T-helper 2 cell treated with Interferon-gamma antibody and Interleukin-4, amounts not matched to agents 100 ng/mL and 5 ng/mL, for 36 hours (primary cell): ENCODE results near the gene OCRL. TPM values are rescaled to one million over a fixed set of nuclear protein-coding genes. Genes with fewer than 3 reads are reported as not detected.

Experiments
- intact Hi-C: fragments of 100-400 bp; cut with micrococcal nuclease; formaldehyde crosslinking; loops from one replicate; pipeline ENCODE4 v1.15.1; 2023
- total RNA-seq: library from RNA; stranded (reverse); gene quantifications from 2 replicates; pipeline ENCODE4 v1.2.3, GENCODE V29; 2022

The OCRL gene
- total RNA-seq, 1 donor from 2014 or later = 3.2 TPM

DNA sequence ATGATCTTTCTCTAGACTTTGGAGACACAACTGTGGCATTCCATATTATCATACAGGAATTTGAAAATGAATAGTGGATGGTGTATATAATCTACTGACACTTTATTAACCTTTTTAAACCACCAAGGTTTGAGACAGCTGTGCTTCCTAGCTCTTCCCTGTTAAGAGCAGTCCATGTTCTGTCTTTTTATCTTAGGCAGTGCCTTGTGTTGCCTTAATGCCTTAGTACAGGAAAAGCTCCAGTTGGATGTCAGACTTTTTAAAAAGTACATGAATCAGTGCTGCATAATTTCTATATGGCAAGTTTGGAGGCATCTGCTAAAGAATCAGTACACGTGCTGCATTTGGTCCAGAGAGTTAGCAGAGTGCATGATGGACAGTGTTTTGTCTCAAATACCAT, 45.1 kb downstream of the OCRL start:
- intact Hi-C loops = no loop called here

DNA sequence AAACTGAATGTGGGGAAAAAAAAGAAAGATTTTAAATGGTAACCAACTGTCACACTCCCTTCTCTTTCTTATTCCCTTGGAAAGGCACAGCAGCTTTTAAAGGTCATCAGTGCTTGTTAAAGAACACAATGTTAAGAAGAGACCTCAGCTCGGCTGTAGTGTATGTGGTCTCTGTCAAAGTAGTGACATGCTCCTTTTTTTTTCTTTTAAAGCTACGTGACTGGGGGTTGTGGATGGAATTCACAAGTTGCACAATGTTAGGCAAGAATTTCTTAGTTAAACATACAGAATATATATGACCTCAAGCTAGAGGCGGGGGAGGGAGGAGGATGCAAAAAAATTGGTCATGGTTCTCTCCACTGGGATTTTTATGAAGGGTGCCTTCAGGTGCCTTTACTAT, 45.6 kb downstream of the OCRL start:
- intact Hi-C loops = no loop called here

DNA sequence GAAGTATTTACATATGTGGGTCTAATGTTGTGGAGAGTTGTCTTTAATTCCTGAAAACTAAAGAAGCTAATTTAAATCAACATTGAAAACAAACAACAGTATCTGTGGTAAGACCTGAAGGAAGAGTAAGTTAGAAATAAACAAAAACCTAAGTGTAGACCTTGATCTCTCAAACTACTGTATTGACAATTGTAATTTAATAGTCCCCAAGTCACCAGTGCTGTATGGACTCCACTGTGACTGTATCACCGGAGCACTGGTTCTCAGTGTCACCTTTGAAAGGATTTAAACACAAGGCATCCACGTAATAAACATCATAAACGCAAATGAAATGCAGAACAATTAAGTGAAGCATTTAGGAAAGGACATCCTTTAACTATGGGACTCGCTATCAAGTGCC, 46.4 kb downstream of the OCRL start:
- intact Hi-C loops = no loop called here

DNA sequence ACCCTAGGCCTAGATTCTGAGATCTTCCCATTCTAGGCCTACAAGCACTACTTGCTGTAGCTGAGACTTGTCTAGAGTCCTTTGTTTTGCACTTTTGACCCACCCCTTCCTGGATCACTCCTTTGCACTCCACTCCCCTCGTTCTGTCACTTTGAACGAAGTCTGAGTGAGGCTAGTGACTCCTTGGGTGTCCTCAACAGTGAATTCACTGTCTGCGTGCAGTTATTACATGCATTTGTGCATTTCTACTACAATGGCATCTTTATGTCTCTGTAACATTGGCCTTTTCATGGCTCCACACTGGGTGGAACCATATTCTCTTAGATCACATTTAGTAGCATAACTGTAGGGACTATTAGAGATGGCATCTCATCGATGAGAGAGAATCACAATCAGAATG, 50.5 kb downstream of the OCRL start:
- intact Hi-C loops = no loop called here

DNA sequence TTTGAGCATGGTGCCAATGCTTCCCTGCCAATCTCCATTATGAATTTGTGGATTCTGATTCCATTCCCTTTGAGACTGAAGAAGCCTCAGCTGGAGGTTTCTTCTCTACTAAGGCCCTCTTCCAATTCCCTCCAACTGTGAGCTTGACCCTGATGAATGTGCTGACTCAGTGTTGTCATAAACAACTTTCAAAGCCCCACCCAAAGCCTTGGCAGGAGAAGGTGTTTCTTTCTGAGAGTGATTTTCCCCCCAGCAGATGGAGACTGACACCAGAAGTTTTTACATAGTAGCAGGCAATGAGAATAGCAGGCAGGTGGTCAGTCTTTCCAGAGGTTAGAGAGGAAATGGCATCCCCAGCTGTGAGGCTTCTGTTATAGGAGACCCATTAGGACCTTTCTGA, 53.1 kb downstream of the OCRL start:
- intact Hi-C loops = no loop called here

DNA sequence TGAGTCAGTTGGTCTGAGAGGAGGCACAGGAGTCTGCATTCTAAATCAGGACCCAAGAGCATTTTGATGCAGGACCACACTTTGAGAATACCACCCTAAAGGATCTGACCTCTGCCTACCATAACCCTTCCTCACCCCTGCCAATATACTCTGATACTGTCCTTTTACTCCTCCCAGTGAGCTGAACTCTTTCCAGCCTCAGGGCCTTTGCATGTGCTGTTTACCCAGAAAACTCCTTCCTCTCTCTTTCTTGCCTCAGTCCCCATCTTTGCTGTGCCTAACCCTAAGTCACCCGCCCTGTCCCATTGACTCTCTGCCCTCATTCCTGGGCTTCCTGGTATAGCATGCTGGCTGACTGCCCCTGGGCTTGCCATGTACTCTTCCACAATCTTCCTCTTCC, 54.7 kb downstream of the OCRL start:
- intact Hi-C loops = no loop called here

DNA sequence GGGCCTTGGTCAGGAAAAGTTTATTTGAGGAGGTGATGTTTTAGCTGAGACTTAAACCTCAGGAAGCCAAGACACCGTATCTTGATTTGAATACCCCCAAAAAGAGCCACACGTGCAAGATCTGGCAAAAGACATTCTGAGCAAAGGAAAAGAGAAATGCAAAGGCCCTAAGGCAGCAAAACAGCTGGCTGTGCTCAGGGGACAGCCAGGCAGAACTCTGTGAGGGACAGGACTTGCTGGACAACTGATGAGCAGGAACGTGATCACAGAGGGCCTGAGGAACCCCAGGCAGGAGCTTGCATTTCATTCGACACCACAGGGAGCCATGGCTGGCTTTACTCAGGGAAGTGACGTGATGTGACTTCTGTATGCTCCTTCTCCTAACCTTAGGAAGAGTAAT, 56.0 kb downstream of the OCRL start:
- intact Hi-C loops = no loop called here

DNA sequence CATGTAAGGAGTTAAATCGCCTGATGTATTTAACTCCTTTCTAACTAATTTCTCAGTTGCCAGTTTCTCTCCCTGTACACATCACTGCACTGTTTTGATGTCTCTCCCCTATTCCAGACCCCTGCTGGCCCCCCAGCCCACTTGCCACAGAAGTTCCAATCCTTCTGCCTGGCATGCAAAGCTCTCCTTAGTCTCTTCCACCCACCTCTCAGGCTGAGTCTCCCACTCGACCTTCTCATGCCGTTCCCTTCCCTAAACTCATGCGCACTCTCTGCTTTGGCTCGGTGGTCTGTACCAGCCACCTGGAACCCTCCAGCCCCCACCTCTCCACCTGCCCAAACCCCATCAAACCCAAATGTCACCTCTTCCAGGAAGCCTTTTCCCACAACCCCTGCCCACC, 57.8 kb downstream of the OCRL start:
- intact Hi-C loops = no loop called here

DNA sequence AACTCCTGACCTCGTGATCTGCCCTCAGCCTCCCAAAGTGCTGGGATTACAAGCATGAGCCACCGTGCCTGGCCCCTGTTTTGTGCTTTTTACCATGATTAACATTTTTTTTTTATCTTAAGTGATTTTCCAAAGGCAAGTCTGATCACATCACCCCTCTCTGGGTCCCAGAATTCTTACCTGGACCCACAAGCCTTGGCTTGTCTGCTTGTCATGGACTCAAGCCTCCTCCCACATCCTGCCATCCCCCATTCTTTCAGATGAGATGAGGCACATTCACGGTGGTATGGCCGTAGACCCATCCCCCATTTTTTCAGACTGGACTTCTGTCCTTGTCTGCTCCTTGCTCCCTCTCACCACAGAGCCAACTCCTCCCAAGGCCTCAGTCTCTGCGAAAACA, 59.4 kb downstream of the OCRL start:
- intact Hi-C loops = no loop called here

DNA sequence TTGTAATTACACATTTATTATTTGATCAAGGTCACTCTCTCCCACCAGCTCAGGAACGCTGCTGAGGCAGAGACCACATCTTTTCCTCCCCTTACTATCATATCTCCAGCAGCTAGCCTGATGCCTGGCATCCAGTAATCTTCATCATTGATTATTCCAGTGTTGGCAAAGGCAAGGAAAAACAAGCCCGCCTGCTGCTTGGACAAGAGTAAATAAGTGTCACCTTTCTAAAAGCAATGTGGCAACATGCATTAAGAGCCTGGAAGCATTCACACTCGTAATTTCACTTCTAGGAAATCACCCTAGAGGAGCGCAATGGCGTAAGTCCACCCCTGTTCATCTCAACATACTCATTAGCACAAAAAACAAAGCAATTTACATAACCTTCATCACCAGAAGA, 59.9 kb downstream of the OCRL start:
- intact Hi-C loops = loop anchor here (5.0 to 10.0 kb wide), 3 partner anchors 425 to 1302 kb away; partner anchors contain the start of gene ENOX2

DNA sequence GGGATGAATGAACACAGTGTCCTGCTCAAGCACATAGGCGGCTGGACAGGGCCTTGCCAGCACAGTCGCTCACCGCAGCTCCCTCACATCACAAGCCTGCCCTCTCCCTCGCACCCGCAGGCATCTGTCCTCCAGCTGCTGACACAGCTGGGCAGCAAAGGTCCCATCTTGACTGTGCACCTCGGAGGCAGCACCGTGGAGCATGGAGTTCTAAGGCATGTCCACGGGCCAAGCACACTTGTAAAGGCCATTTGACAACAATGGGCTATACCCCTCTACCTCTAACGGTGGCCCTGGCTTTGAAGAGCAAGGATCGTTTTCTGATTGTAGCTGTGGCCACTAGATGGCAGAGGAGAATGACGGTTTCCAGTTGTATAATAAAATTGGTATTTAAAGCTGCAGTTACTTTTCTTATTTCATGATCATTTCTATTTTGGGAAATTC, 60.9 kb downstream of the OCRL start:
- intact Hi-C loops = loop anchor here (5.0 to 10.0 kb wide), 3 partner anchors 424 to 1301 kb away; partner anchors contain the start of gene ENOX2

DNA sequence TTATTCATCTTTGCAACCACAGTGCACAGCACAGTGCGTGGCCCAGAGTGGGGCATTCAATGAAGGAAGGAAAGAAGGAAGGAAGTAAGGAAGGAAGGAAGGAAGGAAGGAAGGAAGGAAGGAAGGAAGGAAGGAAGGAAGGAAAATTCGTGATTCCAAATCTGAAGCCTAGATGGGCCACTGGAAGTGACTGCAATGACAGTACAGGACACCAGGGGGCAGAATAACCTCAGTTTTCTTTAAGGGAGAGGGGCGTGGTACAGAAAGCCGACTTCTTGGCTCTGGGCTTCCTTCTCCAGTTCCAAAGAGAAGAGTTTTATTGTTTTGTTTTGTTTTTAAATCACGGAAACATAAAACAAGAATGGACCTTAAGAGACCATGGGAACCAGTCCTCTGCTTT, 66.9 kb downstream of the OCRL start:
- intact Hi-C loops = loop anchor here (1.0 to 10.0 kb wide), 5 partner anchors 216 to 588 kb away; partner anchors contain the start of gene BCORL1

DNA sequence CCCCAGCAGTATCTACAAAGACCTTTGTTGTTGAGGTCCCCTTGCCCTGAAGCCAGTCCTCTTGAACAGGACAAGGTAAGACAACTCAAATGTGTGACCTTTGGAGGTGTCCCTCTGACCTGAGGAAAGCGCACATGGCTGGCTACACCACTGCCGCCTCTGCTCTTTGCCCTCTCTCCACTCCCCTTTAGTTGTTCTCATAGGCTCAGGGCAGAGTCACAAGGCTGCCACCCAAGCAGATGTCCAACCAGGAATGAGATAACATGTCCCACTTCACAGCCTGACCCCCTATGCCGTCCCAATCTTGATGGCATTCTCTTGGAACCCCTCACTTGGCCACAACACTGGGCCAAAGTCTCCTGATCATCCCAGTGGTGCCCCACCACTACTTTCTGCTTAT, 68.4 kb downstream of the OCRL start:
- intact Hi-C loops = loop anchor here (5.0 to 10.0 kb wide), 3 partner anchors 374 to 586 kb away; partner anchors contain the start of gene BCORL1

DNA sequence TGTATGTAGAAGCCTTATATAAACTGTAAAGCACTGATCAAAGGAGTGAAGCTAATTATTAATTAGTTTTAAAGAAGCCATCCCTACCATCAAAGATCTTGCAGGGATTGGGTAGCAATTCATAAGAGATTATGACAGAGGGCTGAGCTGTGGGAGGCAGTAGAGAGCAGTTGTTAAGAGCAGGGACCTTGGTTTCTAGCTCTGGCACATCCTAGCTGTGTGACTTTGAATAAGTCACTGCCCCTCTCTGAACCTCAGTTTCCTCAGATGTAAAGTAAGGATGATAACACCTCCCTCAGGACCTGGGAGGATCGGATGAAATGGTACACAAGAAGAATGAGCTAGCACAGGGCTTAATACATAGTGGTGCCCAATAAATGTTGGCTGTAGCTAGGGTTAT, 69.3 kb downstream of the OCRL start:
- intact Hi-C loops = loop anchor here (5.0 to 10.0 kb wide), 3 partner anchors 373 to 585 kb away; partner anchors contain the start of gene BCORL1

DNA sequence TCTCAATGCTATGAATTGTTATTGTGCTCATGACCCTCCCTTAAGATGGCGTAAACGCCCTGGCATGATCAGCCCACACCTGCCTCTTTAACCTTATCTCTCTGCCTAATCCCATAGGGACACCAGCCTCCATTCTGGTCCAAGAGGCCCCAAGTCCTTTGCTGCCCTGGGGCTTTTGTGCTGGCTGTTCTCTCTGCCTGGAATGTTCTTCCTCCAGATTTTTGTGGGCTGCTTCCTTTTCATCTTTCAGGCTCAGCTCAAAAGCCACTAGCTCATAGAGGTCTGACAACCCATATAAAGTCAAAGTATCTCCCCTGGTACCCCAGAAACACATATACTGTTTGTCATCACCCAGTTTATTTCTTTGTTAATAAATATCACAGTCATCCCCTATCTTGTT, 72.3 kb downstream of the OCRL start:
- intact Hi-C loops = no loop called here

DNA sequence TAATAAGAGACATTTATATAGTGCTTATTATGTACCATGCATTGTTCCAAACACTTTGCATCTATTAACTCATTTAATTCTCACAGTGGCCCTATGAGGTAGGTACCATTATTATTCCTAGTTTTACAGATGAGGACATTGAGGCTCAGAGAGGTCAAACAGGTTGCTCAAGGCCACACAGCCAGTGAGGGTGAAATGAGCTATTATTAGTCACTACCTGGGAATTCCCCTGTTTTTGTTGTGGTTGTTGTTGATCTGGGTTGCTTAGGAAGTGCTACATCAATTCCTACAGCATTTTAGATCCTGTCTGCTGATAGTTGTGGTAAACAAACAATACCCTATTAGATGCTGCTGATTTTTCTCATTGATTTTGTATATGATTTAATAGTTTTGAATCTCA, 73.5 kb downstream of the OCRL start:
- intact Hi-C loops = no loop called here

DNA sequence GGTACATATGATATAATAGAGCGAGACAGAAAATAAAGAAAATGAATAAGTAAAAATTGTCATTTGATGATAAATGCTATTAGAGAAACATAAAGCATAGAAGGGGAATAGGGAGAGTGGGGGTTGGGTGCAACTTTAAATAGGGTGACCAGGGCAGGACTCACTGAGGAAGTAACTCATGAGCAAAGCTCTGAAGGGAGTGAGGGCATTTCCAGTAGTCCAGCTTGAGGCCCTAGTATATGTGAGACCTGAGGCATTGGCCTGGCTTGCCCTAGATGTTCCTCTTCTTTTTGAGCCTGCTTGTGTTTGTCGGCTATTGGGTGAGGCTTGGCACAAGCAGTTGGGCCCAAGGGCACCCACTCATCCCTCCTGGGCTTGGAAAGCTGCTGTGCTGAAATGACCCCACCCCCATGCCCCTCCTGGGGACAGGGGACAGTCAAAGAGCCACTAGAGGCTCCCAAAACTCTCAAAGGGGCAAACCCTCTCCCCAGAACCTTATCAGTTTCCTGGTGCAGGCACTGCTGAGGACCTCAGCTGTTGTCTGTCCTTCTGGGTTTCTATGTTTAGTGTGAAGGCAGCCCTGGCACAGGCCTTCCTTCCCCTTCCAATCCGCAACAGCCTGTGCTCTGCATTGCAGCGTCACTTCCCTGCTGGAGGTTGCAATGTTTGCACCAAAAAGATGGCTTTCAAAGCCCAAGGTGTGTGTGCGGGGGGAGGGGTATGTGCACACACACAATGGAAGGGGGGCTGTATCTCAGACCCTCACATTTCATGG, 74.6 kb downstream of the OCRL start:
- intact Hi-C loops = no loop called here

DNA sequence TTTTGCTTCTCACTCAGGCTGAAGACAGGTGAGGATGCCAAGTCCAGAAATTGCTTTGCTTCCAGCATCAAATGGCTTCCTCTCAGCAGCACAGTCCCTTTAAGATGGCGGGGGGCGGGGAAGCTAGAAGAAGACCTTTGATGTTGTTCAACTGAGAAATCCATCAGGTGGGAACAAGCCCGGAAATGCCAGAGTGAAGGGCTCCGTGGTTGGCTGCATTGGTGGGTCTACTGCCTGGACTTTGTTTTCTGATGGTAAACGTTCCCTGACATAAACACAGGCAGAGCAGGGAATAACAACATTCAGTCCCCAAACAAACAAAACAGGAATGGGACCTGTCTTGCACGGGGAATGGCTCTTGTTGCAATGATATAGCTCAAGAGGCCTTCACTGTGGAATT, 77.4 kb downstream of the OCRL start:
- intact Hi-C loops = no loop called here

DNA sequence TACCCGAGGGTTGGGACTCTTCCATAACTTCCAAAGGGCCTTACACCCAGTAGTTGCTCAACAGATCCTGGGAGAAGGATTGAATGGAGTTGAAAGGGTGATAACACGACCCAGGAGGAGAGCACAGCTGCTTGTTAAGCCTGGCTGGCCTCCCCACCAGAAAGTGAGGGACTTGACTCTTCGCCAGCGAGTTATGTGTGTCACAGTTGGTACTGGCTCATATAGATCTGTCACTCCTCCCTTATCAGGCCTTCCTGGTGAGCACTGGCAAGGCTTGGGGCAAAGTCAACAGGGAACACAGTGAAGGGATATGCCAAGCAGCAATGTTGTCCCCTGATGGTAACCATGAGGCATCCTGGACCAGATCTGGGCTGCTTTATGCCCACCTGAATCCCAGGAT, 78.9 kb downstream of the OCRL start:
- intact Hi-C loops = no loop called here

DNA sequence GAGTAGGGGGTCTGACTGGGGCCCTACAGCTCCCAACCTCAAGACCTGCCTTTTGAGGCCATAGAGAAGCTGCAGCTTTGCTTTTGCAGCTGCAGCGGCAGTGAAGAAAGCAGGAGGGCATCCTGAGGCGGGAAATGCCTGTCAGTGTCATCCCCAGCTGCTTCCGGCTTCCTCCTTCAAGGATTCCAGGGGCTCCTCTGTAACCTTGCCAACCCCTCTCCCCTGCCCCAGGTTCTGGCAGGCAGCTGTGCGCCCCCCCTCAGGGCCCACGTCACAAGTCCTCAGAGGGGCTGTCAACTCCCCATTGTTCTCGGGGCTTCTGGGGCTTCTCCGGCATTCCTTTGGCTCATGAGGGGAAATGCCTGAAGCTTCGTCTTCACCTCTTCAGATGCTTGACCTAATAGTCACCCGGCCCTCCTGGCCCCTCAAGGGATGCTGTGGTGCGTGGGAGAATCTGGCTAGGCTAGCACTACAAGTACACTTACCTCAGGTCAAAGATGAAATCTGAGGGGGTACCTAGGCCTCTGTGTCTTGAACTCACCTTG, 82.8 kb downstream of the OCRL start:
- intact Hi-C loops = no loop called here

DNA sequence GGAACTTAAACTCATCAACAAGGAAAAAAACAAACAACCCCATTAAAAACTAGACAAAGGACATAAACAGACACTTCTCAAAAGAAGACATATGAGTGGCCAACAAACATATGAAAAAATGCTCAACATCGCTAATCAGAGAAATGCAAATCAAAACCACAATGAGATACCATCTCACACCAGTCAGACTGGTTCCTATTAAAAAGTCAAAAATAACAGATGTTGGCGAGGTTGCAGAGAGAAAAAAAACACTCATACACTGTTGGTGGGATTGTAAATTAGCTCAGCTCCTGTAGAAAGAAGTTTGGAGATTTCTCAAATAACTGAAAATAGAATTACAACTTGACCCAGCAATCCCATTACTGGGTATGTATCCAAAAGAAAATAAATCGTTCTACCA, 86.0 kb downstream of the OCRL start:
- intact Hi-C loops = no loop called here

DNA sequence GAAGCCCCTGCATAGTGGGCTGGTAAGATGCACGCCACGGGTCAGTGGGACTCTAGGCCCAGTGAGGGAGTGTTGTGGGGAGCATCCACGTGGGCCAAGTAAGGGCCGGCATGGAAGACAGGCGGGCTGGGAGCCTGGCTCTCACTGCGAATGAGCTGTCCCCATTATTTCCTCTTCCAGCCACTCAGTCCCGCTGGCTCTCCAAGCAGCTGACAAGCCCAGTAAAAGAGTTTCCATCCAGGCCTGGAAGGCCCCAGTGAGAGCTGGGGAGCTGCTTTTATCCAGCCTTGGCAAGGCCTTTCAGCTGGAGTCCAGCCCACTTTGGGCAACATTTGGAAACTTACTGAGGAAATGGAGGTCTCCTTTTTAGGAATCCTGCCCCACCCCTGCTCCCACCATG, 89.8 kb downstream of the OCRL start:
- intact Hi-C loops = no loop called here

DNA sequence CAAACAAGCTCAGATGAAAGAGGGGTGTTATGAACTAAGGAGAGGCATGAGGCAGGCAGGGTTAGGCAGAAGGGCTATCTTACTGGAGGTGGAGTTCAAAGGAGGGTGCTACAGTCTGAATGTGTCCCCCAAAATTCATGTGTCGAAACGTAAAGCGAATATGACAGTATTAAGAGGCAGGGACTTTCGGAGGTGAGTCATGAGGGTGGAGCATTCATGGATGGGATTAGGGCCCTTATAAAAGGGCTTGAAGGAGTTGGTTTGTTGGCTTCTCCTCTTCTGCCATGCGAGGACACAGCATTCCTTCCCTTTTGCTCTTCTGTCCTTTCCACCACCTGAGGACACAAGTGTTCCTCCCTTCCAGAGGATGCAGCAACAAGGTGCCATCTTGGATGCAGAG, 91.8 kb downstream of the OCRL start:
- intact Hi-C loops = no loop called here
